GM19438 (cell line): ENCODE results near the gene ARHGAP25.

ENCODE experiments used
- ATAC-seq: cut with Tn5 transposase; IDR thresholded peaks from one replicate; pipeline ENCODE4 v1.9.1; 2021; ENCODE audit warnings: low read depth; ENCODE audit not compliant: unreplicated experiment

ARHGAP25 gene

GRCh38 chr2:68717305-68717661, 17.3 kb upstream of the ARHGAP25 start:
- ATAC-seq, result no peak

GRCh38 chr2:68719912-68720311, 14.7 kb upstream of the ARHGAP25 start:
- ATAC-seq, result no peak

- ATAC-seq, result no peak
These were observed 13.9 kb upstream of the ARHGAP25 start for GRCh38 chr2:68720665-68721064.

GRCh38 chr2:68721482-68722101, 13.0 kb upstream of the ARHGAP25 start:
- ATAC-seq, result peak; percentile 76

- no peak for ATAC-seq
These were observed 11.9 kb upstream of the ARHGAP25 start for GRCh38 chr2:68722712-68723111.

GRCh38 chr2:68723181-68723580, 11.4 kb upstream of the ARHGAP25 start:
- no peak for ATAC-seq

GRCh38 chr2:68726100-68726499, 8.5 kb upstream of the ARHGAP25 start:
- no peak for ATAC-seq

- ATAC-seq, result peak; percentile 98
These were observed 7.8 kb upstream of the ARHGAP25 start for GRCh38 chr2:68726608-68727367.

GRCh38 chr2:68727683-68728375, 6.8 kb upstream of the ARHGAP25 start:
- no peak for ATAC-seq

- ATAC-seq, result no peak
These were observed 3.8 kb upstream of the ARHGAP25 start for GRCh38 chr2:68730828-68731227.

GRCh38 chr2:68732036-68732932, 2.3 kb upstream of the ARHGAP25 start:
- no peak for ATAC-seq

- no peak for ATAC-seq
These were observed 1.2 kb upstream of the ARHGAP25 start for GRCh38 chr2:68733365-68733764.

GRCh38 chr2:68734176-68734575, 435 bp upstream of the ARHGAP25 start:
- ATAC-seq, result no peak

- ATAC-seq, result no peak
These were observed 1.5 kb downstream of the ARHGAP25 start for GRCh38 chr2:68736086-68736485.

- ATAC-seq, result no peak
These were observed 3.1 kb downstream of the ARHGAP25 start for GRCh38 chr2:68737711-68738110.

- ATAC-seq, result no peak
These were observed 4.4 kb downstream of the ARHGAP25 start for GRCh38 chr2:68738906-68739594.

GRCh38 chr2:68739595-68740399, 5.2 kb downstream of the ARHGAP25 start:
- no peak for ATAC-seq

GRCh38 chr2:68740400-68740914, 5.8 kb downstream of the ARHGAP25 start:
- no peak for ATAC-seq

- no peak for ATAC-seq
These were observed 6.6 kb downstream of the ARHGAP25 start for GRCh38 chr2:68741238-68741637.
